NCI-H1092 (cell line): Measurements from ENCODE around the gene XRCC1.
"Not testable (repeated sequence)": the region's sequence is repeated elsewhere in the genome, so short reads cannot be mapped to it uniquely, and the experiment has no call there.

Experiments
- DNase-seq: peaks from one replicate; lab custom pipeline; 2025; lab: John Stamatoyannopoulos, UW

The XRCC1 gene

GRCh38 chr19:43519436-43520088 lies 55.8 kb downstream of the XRCC1 start:
- DNase-seq: peak; percentile 35

GRCh38 chr19:43518051-43518450 lies 57.3 kb downstream of the XRCC1 start:
- DNase-seq: no peak

GRCh38 chr19:43512399-43512798 lies 62.9 kb downstream of the XRCC1 start:
- DNase-seq: not testable (repeated sequence)

- no peak for DNase-seq
These were observed 64.0 kb downstream of the XRCC1 start for GRCh38 chr19:43511324-43511723.

- no peak for DNase-seq
These were observed 64.6 kb downstream of the XRCC1 start for GRCh38 chr19:43510713-43511112.

- no peak for DNase-seq
These were observed 67.4 kb downstream of the XRCC1 start for GRCh38 chr19:43507880-43508279.

- DNase-seq: no peak
These were observed 68.7 kb downstream of the XRCC1 start for GRCh38 chr19:43506629-43507028.

DNA sequence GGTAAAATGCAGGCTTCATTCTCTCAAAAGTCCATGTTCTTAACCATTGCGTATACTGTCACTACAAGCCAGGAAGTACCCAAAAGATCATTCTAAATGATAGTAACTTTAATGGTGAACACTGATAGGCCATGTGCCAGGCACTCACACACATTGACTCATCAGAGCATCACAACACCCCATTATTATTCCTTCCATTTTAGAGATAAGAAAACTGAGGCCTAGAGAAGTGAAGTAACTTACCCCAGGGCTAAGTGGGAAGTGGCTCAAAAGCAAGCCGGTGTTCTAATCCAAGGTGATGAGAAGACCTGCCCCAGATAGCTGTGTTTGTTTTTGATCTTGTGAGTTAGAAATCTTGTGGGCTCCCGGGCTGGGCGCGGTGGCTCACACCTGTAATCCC lies 69.4 kb downstream of the XRCC1 start:
- no peak for DNase-seq

DNA sequence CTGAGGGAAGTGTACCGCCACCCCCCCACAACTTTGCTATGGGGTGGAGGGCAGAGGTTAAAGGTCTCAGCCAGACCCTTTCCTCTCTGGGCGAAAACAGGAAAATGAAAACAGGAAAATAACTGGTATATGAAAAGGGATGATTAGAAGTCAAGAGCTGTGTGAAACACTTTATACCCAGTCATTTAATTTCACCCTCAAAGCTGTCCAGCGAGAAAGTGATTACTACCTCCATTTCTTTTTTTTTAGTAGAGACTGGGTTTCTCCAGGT lies 70.2 kb downstream of the XRCC1 start:
- DNase-seq: no peak

DNA sequence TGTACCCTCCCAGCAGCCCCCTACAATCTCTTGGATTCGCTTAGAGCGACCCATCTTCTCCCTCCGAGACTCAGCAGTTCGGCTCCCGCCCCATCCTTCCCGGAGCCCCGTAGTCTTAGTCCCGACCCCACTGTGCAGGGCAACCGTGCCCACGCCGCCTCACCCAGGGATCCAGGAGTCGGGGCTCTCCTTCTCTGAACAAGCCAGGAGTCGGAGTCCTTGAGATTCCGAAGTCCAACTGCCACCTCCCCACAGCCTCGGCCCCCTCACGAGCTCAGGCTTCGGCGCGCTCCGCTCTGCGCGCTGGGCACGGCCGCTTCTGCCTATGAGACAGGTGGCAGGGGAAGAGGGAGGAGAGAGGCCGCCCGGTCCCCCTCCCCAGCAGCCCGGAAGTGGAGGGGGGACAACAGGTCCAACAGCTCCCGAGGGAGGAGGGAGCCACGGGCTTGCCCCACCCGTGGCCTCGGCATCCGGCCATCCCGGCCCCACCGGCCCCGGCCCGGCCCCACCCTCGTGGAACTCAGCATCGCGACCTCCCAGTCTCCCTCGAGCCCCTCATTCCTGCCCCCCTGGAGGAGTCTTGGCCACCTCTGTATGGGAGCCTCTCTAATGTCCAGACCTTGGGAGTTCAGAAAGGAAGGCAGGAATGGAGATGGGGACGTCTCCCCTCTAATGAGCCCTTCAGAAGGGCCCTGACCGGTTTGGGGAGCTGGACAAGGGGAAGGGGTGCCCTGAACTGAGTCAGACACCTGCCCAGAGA lies 70.7 kb downstream of the XRCC1 start, which contains the start of gene PHLDB3:
PHLDB3 (minus strand) TSS at position 321 of the 760 bp plus-strand sequence. CDS start 628 bp downstream, outside the sequence.
- DNase-seq: no peak

- DNase-seq: peak; percentile 28
These were observed 71.6 kb downstream of the XRCC1 start for GRCh38 chr19:43503501-43504425.

GRCh38 chr19:43502419-43502976 lies 72.8 kb downstream of the XRCC1 start:
- no peak for DNase-seq

GRCh38 chr19:43501661-43502418 lies 73.5 kb downstream of the XRCC1 start:
- no peak for DNase-seq

DNA sequence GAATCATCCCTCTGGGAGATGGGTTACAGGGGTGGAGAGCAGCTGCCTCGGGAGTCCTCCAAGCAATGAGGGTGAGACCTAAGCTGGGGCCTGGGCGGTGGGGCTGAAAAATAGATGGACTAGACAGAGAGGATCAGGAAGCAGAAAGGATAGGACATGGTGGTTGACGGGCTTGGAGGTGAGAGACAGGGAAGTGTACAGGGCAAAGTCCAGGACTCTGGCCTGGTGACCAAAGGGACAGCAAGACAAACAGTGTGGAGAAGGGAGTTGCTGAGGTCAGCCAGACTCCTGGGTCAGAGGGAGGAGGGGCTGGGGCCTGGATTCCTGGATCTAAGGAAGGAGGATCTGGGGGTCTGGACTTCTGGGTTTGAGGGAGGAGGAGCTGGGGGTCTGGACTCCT lies 76.3 kb downstream of the XRCC1 start:
- no peak for DNase-seq

GRCh38 chr19:43498233-43498842 lies 77.0 kb downstream of the XRCC1 start:
- no peak for DNase-seq

- no peak for DNase-seq
These were observed 78.4 kb downstream of the XRCC1 start for GRCh38 chr19:43496960-43497359.

- no peak for DNase-seq
These were observed 80.2 kb downstream of the XRCC1 start for GRCh38 chr19:43495082-43495481.
